GM12865 (cell line): Measurements from ENCODE around the gene PPP2R3A.
"Not testable (repeated sequence)": the region's sequence is repeated elsewhere in the genome, so short reads cannot be mapped to it uniquely, and the experiment has no call there.

Experiments used
- DNase-seq: peaks from one replicate; pipeline ENCODE4 v3.0.0; 2010; ENCODE audit warnings: low read depth
- H3K4me3 ChIP-seq: 2 replicates; pipeline ENCODE4 v1.5.1; 2011; ENCODE audit warnings: mild to moderate bottlenecking, low read depth, low read length, control low read depth
- CTCF ChIP-seq: IDR thresholded peaks from 2 replicates; pipeline ENCODE4 v1.5.1; 2011; ENCODE audit warnings: low read length, control low read depth, low read depth, inconsistent platforms; ENCODE audit not compliant: insufficient read depth; ENCODE audit errors: missing control alignments

PPP2R3A gene

GRCh38 chr3:135920275-135920674 is 45.3 kb upstream of the PPP2R3A start:
- no peak for TF ChIP-seq CTCF
- no peak overlapping the region for H3K4me3 ChIP-seq
- DNase-seq, result no peak

- DNase-seq, result no peak
- H3K4me3 ChIP-seq, result no peak overlapping the region
- no peak for TF ChIP-seq CTCF
Observed at GRCh38 chr3:135922903-135923250, 42.7 kb upstream of the PPP2R3A start.

GRCh38 chr3:135924506-135924905 is 41.0 kb upstream of the PPP2R3A start:
- DNase-seq, result no peak
- no peak overlapping the region for H3K4me3 ChIP-seq
- no peak for TF ChIP-seq CTCF

GRCh38 chr3:135926664-135927063 is 38.9 kb upstream of the PPP2R3A start:
- TF ChIP-seq CTCF, result no peak
- DNase-seq, result no peak
- H3K4me3 ChIP-seq, result no peak overlapping the region

- TF ChIP-seq CTCF, result no peak
- no peak overlapping the region for H3K4me3 ChIP-seq
- DNase-seq, result no peak
Observed at GRCh38 chr3:135927155-135927554, 38.4 kb upstream of the PPP2R3A start.

GRCh38 chr3:135929670-135930069 is 35.9 kb upstream of the PPP2R3A start:
- H3K4me3 ChIP-seq, result no peak overlapping the region
- no peak for DNase-seq
- TF ChIP-seq CTCF, result no peak

GRCh38 chr3:135930255-135930654 is 35.3 kb upstream of the PPP2R3A start:
- DNase-seq, result no peak
- no peak for TF ChIP-seq CTCF

GRCh38 chr3:135935171-135935570 is 30.4 kb upstream of the PPP2R3A start:
- H3K4me3 ChIP-seq, DNase-seq: not testable (repeated sequence)

More at GRCh38 chr3:135930255-135930654, 35.3 kb upstream of the PPP2R3A start:
- H3K4me3 ChIP-seq, result no peak overlapping the region

GRCh38 chr3:135937766-135938165 is 27.8 kb upstream of the PPP2R3A start:
- not testable (repeated sequence) for H3K4me3 ChIP-seq
- DNase-seq, result peak; percentile 7
